Measurements from ENCODE around the gene SCYL2.
"Not testable (repeated sequence)": the region's sequence is repeated elsewhere in the genome, so short reads cannot be mapped to it uniquely, and the experiment has no call there.

SCYL2 gene

GRCh38 chr12:100311317-100311716, 44.3 kb downstream of the SCYL2 start:
- no peaks in the 10 kb centered on the region for H3K27me3 ChIP-seq (ENCODE audit: control insufficient read depth, insufficient read depth, low read length, poor library complexity, severe bottlenecking)
- no peaks in the 10 kb centered on the region for H3K9me3 ChIP-seq (ENCODE audit: control insufficient read depth, low read length)
- H3K36me3 ChIP-seq (ENCODE audit: control insufficient read depth, insufficient read depth, low read length), result peaks cover 14% of the 10 kb centered on the region

GRCh38 chr12:100317371-100317770, 50.4 kb downstream of the SCYL2 start:
- Histone ChIP-seq H3K27ac (ENCODE audit: insufficient read depth, low read depth, low read length, poor library complexity, severe bottlenecking) (no peak overlapping the region), H3K4me1 (ENCODE audit: control insufficient read depth, insufficient read depth, low read length) (no peaks in the 10 kb centered on the region), H3K27me3 (ENCODE audit: control insufficient read depth, insufficient read depth, low read length, poor library complexity, severe bottlenecking) (no peaks in the 10 kb centered on the region), H3K9me3 (ENCODE audit: control insufficient read depth, low read length) (no peaks in the 10 kb centered on the region), H3K36me3 (ENCODE audit: control insufficient read depth, insufficient read depth, low read length) (peaks cover 8% of the 10 kb centered on the region), H3K4me3 (ENCODE audit: insufficient read depth, low read depth, low read length) (no peak overlapping the region)
- WGBS, 2 experiments, result 95 to 96% methylated on average over 2 of the region's 2 CpGs

More at GRCh38 chr12:100311317-100311716, 44.3 kb downstream of the SCYL2 start:
- WGBS, 2 experiments, result 88% methylated on average over 1 of the region's 1 CpG; no CpG with 5 or more reads in 1 of the 2 experiments
- Histone ChIP-seq H3K4me1 (ENCODE audit: control insufficient read depth, insufficient read depth, low read length) (no peaks in the 10 kb centered on the region), H3K27ac (ENCODE audit: insufficient read depth, low read depth, low read length, poor library complexity, severe bottlenecking) (no peak overlapping the region), H3K4me3 (ENCODE audit: insufficient read depth, low read depth, low read length) (no peak overlapping the region)

GRCh38 chr12:100324498-100324897, 57.5 kb downstream of the SCYL2 start:
- peaks cover 11% of the 10 kb centered on the region for H3K36me3 ChIP-seq (ENCODE audit: control insufficient read depth, insufficient read depth, low read length)

GRCh38 chr12:100326208-100326607, 59.2 kb downstream of the SCYL2 start:
- no peak overlapping the region for H3K27ac ChIP-seq (ENCODE audit: insufficient read depth, low read depth, low read length, poor library complexity, severe bottlenecking)
- H3K4me3 ChIP-seq (ENCODE audit: insufficient read depth, low read depth, low read length), result no peak overlapping the region
- H3K27me3 ChIP-seq (ENCODE audit: control insufficient read depth, insufficient read depth, low read length, poor library complexity, severe bottlenecking), result no peaks in the 10 kb centered on the region
- peaks cover 11% of the 10 kb centered on the region for H3K36me3 ChIP-seq (ENCODE audit: control insufficient read depth, insufficient read depth, low read length)
- H3K9me3 ChIP-seq (ENCODE audit: control insufficient read depth, low read length), result no peaks in the 10 kb centered on the region
- no peaks in the 10 kb centered on the region for H3K4me1 ChIP-seq (ENCODE audit: control insufficient read depth, insufficient read depth, low read length)

More at GRCh38 chr12:100324498-100324897, 57.5 kb downstream of the SCYL2 start:
- H3K9me3 ChIP-seq (ENCODE audit: control insufficient read depth, low read length), result no peaks in the 10 kb centered on the region
- no peak overlapping the region for H3K27ac ChIP-seq (ENCODE audit: insufficient read depth, low read depth, low read length, poor library complexity, severe bottlenecking)
- H3K27me3 ChIP-seq (ENCODE audit: control insufficient read depth, insufficient read depth, low read length, poor library complexity, severe bottlenecking), result no peaks in the 10 kb centered on the region
- no peaks in the 10 kb centered on the region for H3K4me1 ChIP-seq (ENCODE audit: control insufficient read depth, insufficient read depth, low read length)
- no peak overlapping the region for H3K4me3 ChIP-seq (ENCODE audit: insufficient read depth, low read depth, low read length)

- H3K27ac ChIP-seq (ENCODE audit: insufficient read depth, low read depth, low read length, poor library complexity, severe bottlenecking), result no peak overlapping the region
- no peak overlapping the region for H3K4me3 ChIP-seq (ENCODE audit: insufficient read depth, low read depth, low read length)
- peaks cover 11% of the 10 kb centered on the region for H3K36me3 ChIP-seq (ENCODE audit: control insufficient read depth, insufficient read depth, low read length)
- H3K4me1 ChIP-seq (ENCODE audit: control insufficient read depth, insufficient read depth, low read length), result no peaks in the 10 kb centered on the region
- 96% methylated on average over 2 of the region's 2 CpGs for WGBS, 2 experiments
- H3K9me3 ChIP-seq (ENCODE audit: control insufficient read depth, low read length), result no peaks in the 10 kb centered on the region
- H3K27me3 ChIP-seq (ENCODE audit: control insufficient read depth, insufficient read depth, low read length, poor library complexity, severe bottlenecking), result no peaks in the 10 kb centered on the region
These were observed 62.8 kb downstream of the SCYL2 start for GRCh38 chr12:100329800-100330199.

GRCh38 chr12:100331871-100332270, 64.9 kb downstream of the SCYL2 start:
- Histone ChIP-seq H3K9me3 (ENCODE audit: control insufficient read depth, low read length) (no peaks in the 10 kb centered on the region), H3K4me3 (ENCODE audit: insufficient read depth, low read depth, low read length) (no peak overlapping the region), H3K4me1 (ENCODE audit: control insufficient read depth, insufficient read depth, low read length) (no peaks in the 10 kb centered on the region), H3K27me3 (ENCODE audit: control insufficient read depth, insufficient read depth, low read length, poor library complexity, severe bottlenecking) (no peaks in the 10 kb centered on the region), H3K27ac (ENCODE audit: insufficient read depth, low read depth, low read length, poor library complexity, severe bottlenecking) (no peak overlapping the region), H3K36me3 (ENCODE audit: control insufficient read depth, insufficient read depth, low read length) (peaks cover 9% of the 10 kb centered on the region)
- WGBS, 2 experiments, result 88 to 98% methylated on average over 1 of the region's 1 CpG

GRCh38 chr12:100332852-100333251, 65.9 kb downstream of the SCYL2 start:
- Histone ChIP-seq H3K4me3 (ENCODE audit: insufficient read depth, low read depth, low read length) (no peak overlapping the region), H3K4me1 (ENCODE audit: control insufficient read depth, insufficient read depth, low read length) (no peaks in the 10 kb centered on the region), H3K27me3 (ENCODE audit: control insufficient read depth, insufficient read depth, low read length, poor library complexity, severe bottlenecking) (no peaks in the 10 kb centered on the region), H3K9me3 (ENCODE audit: control insufficient read depth, low read length) (no peaks in the 10 kb centered on the region), H3K36me3 (ENCODE audit: control insufficient read depth, insufficient read depth, low read length) (peaks cover 3% of the 10 kb centered on the region), H3K27ac (ENCODE audit: insufficient read depth, low read depth, low read length, poor library complexity, severe bottlenecking) (no peak overlapping the region)
- WGBS, 2 experiments, result 77 to 92% methylated on average over 2 of the region's 2 CpGs

- Histone ChIP-seq H3K36me3 (ENCODE audit: control insufficient read depth, insufficient read depth, low read length) (no peaks in the 10 kb centered on the region), H3K4me3 (ENCODE audit: insufficient read depth, low read depth, low read length) (no peak overlapping the region), H3K9me3 (ENCODE audit: control insufficient read depth, low read length) (no peaks in the 10 kb centered on the region), H3K27me3 (ENCODE audit: control insufficient read depth, insufficient read depth, low read length, poor library complexity, severe bottlenecking) (no peaks in the 10 kb centered on the region), H3K4me1 (ENCODE audit: control insufficient read depth, insufficient read depth, low read length) (no peaks in the 10 kb centered on the region), H3K27ac (ENCODE audit: insufficient read depth, low read depth, low read length, poor library complexity, severe bottlenecking) (no peak overlapping the region)
- 90% methylated on average over 2 of the region's 3 CpGs; no CpG with 5 or more reads in 1 of the 2 experiments for WGBS, 2 experiments
These were observed 70.3 kb downstream of the SCYL2 start for GRCh38 chr12:100337299-100337698.

GRCh38 chr12:100337727-100338126, 70.8 kb downstream of the SCYL2 start:
- H3K27ac ChIP-seq (ENCODE audit: insufficient read depth, low read depth, low read length, poor library complexity, severe bottlenecking), result no peak overlapping the region
- no peaks in the 10 kb centered on the region for H3K27me3 ChIP-seq (ENCODE audit: control insufficient read depth, insufficient read depth, low read length, poor library complexity, severe bottlenecking)
- H3K4me1 ChIP-seq (ENCODE audit: control insufficient read depth, insufficient read depth, low read length), result no peaks in the 10 kb centered on the region
- H3K36me3 ChIP-seq (ENCODE audit: control insufficient read depth, insufficient read depth, low read length), result no peaks in the 10 kb centered on the region
- no peak overlapping the region for H3K4me3 ChIP-seq (ENCODE audit: insufficient read depth, low read depth, low read length)
- no peaks in the 10 kb centered on the region for H3K9me3 ChIP-seq (ENCODE audit: control insufficient read depth, low read length)

- no peaks in the 10 kb centered on the region for H3K9me3 ChIP-seq (ENCODE audit: control insufficient read depth, low read length)
- no peaks in the 10 kb centered on the region for H3K36me3 ChIP-seq (ENCODE audit: control insufficient read depth, insufficient read depth, low read length)
- no peaks in the 10 kb centered on the region for H3K27me3 ChIP-seq (ENCODE audit: control insufficient read depth, insufficient read depth, low read length, poor library complexity, severe bottlenecking)
- H3K4me3 ChIP-seq (ENCODE audit: insufficient read depth, low read depth, low read length), result no peak overlapping the region
- no peak overlapping the region for H3K27ac ChIP-seq (ENCODE audit: insufficient read depth, low read depth, low read length, poor library complexity, severe bottlenecking)
- H3K4me1 ChIP-seq (ENCODE audit: control insufficient read depth, insufficient read depth, low read length), result no peaks in the 10 kb centered on the region
These were observed 72.1 kb downstream of the SCYL2 start for GRCh38 chr12:100339071-100339470.

- 86 to 97% methylated on average over 2 of the region's 2 CpGs for WGBS, 2 experiments
- not testable (repeated sequence) for H3K4me3 ChIP-seq (ENCODE audit: insufficient read depth, low read depth, low read length); H3K27ac ChIP-seq (ENCODE audit: insufficient read depth, low read depth, low read length, poor library complexity, severe bottlenecking); H3K36me3 ChIP-seq (ENCODE audit: control insufficient read depth, insufficient read depth, low read length); H3K4me1 ChIP-seq (ENCODE audit: control insufficient read depth, insufficient read depth, low read length); H3K27me3 ChIP-seq (ENCODE audit: control insufficient read depth, insufficient read depth, low read length, poor library complexity, severe bottlenecking); H3K9me3 ChIP-seq (ENCODE audit: control insufficient read depth, low read length)
These were observed 75.9 kb downstream of the SCYL2 start for GRCh38 chr12:100342897-100343296.

All from ectodermal cell (in vitro differentiated cells).